Hepatocyte (in vitro differentiated cells): Measurements from ENCODE around the gene BMP7. TPM values are rescaled to one million over a fixed set of nuclear protein-coding genes. Genes with fewer than 3 reads are reported as not detected.

Source experiments
- DNase-seq: peaks from one replicate; pipeline ENCODE4 v3.0.0-alpha.2; 2016; ENCODE audit warnings: low spot score
- H2AFZ ChIP-seq: fragments of 200-600 bp; sonication (generic); 2 replicates; pipeline ENCODE4 v1.6.0; 2016; ENCODE audit warnings: antibody characterized with exemption, mild to moderate bottlenecking
- H3K27ac ChIP-seq: fragments of 200-600 bp; sonication (generic); 2 replicates; pipeline ENCODE4 v1.5.1; 2016; ENCODE audit warnings: mild to moderate bottlenecking
- H3K27me3 ChIP-seq: fragments of 200-600 bp; sonication (generic); 2 replicates; pipeline ENCODE4 v1.6.1; 2016
- H3K36me3 ChIP-seq: fragments of 200-600 bp; sonication (generic); replicated peaks from 2 replicates; pipeline ENCODE4 v1.5.1; 2016; ENCODE audit warnings: low read depth; ENCODE audit not compliant: insufficient read depth
- H3K4me1 ChIP-seq: fragments of 200-600 bp; sonication (generic); 2 replicates; pipeline ENCODE4 v1.5.1; 2016; ENCODE audit warnings: mild to moderate bottlenecking, moderate library complexity; ENCODE audit not compliant: insufficient read depth
- H3K4me2 ChIP-seq: fragments of 200-600 bp; sonication (generic); 2 replicates; pipeline ENCODE4 v1.6.0; 2016
- H3K4me3 ChIP-seq: fragments of 200-600 bp; sonication (generic); 2 replicates; pipeline ENCODE4 v1.5.1; 2016; ENCODE audit warnings: mild to moderate bottlenecking
- H3K79me2 ChIP-seq: fragments of 200-600 bp; sonication (generic); 2 replicates; pipeline ENCODE4 v1.6.0; 2017; ENCODE audit warnings: mild to moderate bottlenecking
- H3K9me2 ChIP-seq: fragments of 200-600 bp; sonication (generic); replicated peaks from 2 replicates; pipeline ENCODE4 v1.6.0; 2017; ENCODE audit warnings: mild to moderate bottlenecking; ENCODE audit not compliant: insufficient read depth
- H3K9me3 ChIP-seq: fragments of 200-600 bp; sonication (generic); 2 replicates; pipeline ENCODE4 v1.5.1; 2016; ENCODE audit warnings: low read depth, mild to moderate bottlenecking
- H4K20me1 ChIP-seq: fragments of 200-600 bp; sonication (generic); 2 replicates; pipeline ENCODE4 v1.6.0; 2016; ENCODE audit warnings: mild to moderate bottlenecking; ENCODE audit not compliant: insufficient read depth, poor library complexity, severe bottlenecking
- CTCF ChIP-seq: fragments of 200-600 bp; sonication (generic); IDR thresholded peaks from 2 replicates; pipeline ENCODE4 v1.5.1; 2016; ENCODE audit warnings: antibody characterized with exemption, mild to moderate bottlenecking; ENCODE audit not compliant: poor library complexity
- EZH2 ChIP-seq: fragments of 200-600 bp; sonication (generic); IDR thresholded peaks from 2 replicates; pipeline ENCODE4 v1.6.1; 2016; ENCODE audit warnings: antibody characterized with exemption, mild to moderate bottlenecking, borderline replicate concordance
- EZH2phosphoT487 ChIP-seq: fragments of 200-600 bp; sonication (generic); IDR thresholded peaks from one replicate; pipeline ENCODE4 v1.6.1; 2018; ENCODE audit warnings: antibody characterized with exemption, mild to moderate bottlenecking, low read depth, moderate library complexity; ENCODE audit not compliant: unreplicated experiment, severe bottlenecking
- WGBS: methylation state at CpG from one replicate; pipeline ENCODE4 v1.1.6; 2016; ENCODE audit warnings: low lambda C conversion rate; ENCODE audit errors: missing lambda C conversion rate; 5-methylcytosine and 5-hydroxymethylcytosine counted together
- polyA plus RNA-seq: library from polyadenylated mRNA; unstranded; fragments of >200 nt; fragmentation: Nextera tagmentation; extraction: Ambion mirVana; gene quantifications from 2 replicates; pipeline ENCODE4 v1.2.1, GENCODE V29; 2016
- total RNA-seq: library from RNA; depleted of rRNA; stranded (reverse); fragments of >200 nt; gene quantifications from 2 replicates; pipeline ENCODE4 v1.2.3, GENCODE V29; 2014

The BMP7 gene
- total and polyA plus RNA-seq, 2 experiments from 2014 or later = 9.1 to 14.8 TPM

GRCh38 chr20:57210054-57210910 is 56.2 kb downstream of the BMP7 start:
- H3K27ac ChIP-seq = peak overlapping the region; percentile 66
- DNase-seq = peak; percentile 72

DNA sequence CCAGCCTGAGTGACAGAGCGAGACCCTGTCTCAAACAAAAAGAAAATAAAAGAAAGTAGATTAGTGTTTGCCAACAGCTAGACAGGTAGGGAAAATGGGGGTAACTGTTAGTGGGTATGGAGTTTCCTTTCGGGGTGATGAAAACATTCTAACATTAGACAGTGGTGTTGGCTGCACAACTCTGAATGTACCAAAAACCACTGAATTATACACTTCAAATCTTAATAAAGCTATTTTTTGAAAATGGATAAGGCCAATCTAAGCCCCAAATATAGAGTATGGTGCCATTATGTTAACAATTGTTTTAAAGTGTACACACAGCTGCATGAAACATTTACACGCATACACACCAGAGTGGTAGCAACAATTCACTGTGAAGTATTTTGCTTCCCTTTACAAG is 57.0 kb downstream of the BMP7 start:
- Histone ChIP-seq H3K36me3 (no peaks in the 10 kb centered on the region), H4K20me1 (no peaks in the 10 kb centered on the region), H3K4me2 (peak overlapping the region; percentile 57), H3K9me3 (no peaks in the 10 kb centered on the region), H3K27ac (no peak overlapping the region), H3K79me2 (no peaks in the 10 kb centered on the region), H3K9me2 (no peaks in the 10 kb centered on the region), H3K4me1 (peaks cover 32% of the 10 kb centered on the region), H2AFZ (no peak overlapping the region), H3K27me3 (no peaks in the 10 kb centered on the region), H3K4me3 (no peak overlapping the region)
- WGBS = 90% methylated on average over 3 of the region's 3 CpGs
- TF ChIP-seq EZH2 = no peak
- TF ChIP-seq EZH2phosphoT487 = no peak
- TF ChIP-seq CTCF = no peak
- no peak for DNase-seq

More at GRCh38 chr20:57210054-57210910, 56.2 kb downstream of the BMP7 start:
- WGBS = 69% methylated on average over 23 of the region's 23 CpGs
- no peak overlapping the region for H2AFZ ChIP-seq
- H3K4me1 ChIP-seq = peaks cover 32% of the 10 kb centered on the region
- no peaks in the 10 kb centered on the region for H3K27me3 ChIP-seq
- no peaks in the 10 kb centered on the region for H3K9me3 ChIP-seq
- no peaks in the 10 kb centered on the region for H4K20me1 ChIP-seq
- H3K36me3 ChIP-seq = no peaks in the 10 kb centered on the region
- H3K79me2 ChIP-seq = no peaks in the 10 kb centered on the region
- H3K4me3 ChIP-seq = no peak overlapping the region
- TF ChIP-seq EZH2phosphoT487 = no peak
- no peak for TF ChIP-seq EZH2
- no peak for TF ChIP-seq CTCF
- H3K9me2 ChIP-seq = no peaks in the 10 kb centered on the region
- H3K4me2 ChIP-seq = peak overlapping the region; percentile 57

GRCh38 chr20:57208198-57208597 is 58.2 kb downstream of the BMP7 start:
- 92% methylated on average over 2 of the region's 2 CpGs for WGBS
- Histone ChIP-seq H3K4me1 (peaks cover 32% of the 10 kb centered on the region), H3K36me3 (no peaks in the 10 kb centered on the region), H2AFZ (no peak overlapping the region), H3K4me2 (no peak overlapping the region), H4K20me1 (no peaks in the 10 kb centered on the region), H3K79me2 (peaks cover 2% of the 10 kb centered on the region), H3K27ac (no peak overlapping the region), H3K4me3 (no peak overlapping the region), H3K9me2 (no peaks in the 10 kb centered on the region), H3K27me3 (no peaks in the 10 kb centered on the region), H3K9me3 (no peaks in the 10 kb centered on the region)
- no peak for DNase-seq
- no peak for TF ChIP-seq EZH2
- no peak for TF ChIP-seq EZH2phosphoT487
- TF ChIP-seq CTCF = no peak
